H1 (cell line): ENCODE results near the gene LARP4. TPM values are rescaled to one million over a fixed set of nuclear protein-coding genes. Genes with fewer than 3 reads are reported as not detected.

ENCODE experiments used
- CTCF ChIA-PET: fragments of 300-600 bp; sonication (Branson Sonifier 250); formaldehyde crosslinking; loops from one replicate; lab custom pipeline; 2021; ENCODE audit not compliant: partially characterized antibody; lab: Charles Lee
- POLR2A ChIA-PET: fragments of 300-600 bp; sonication (Branson Sonifier 250); formaldehyde crosslinking; loops from one replicate; lab custom pipeline; 2021; ENCODE audit warnings: inconsistent platforms; ENCODE audit not compliant: partially characterized antibody; lab: Charles Lee
- DNase-seq, 2 experiments: peaks; one replicate each; pipeline versions ENCODE4 v3.0.0 to v3.0.0-alpha.2; 2010 to 2022; ENCODE audit warnings: low spot score in 2 of 2, low read depth in 1 of 2, mixed read lengths in 1 of 2
- FAIRE-seq: peaks from 2 replicates; lab custom pipeline; 2011; peaks lifted over from hg19 to GRCh38; lab: Jason Lieb, UNC
- H2AFZ ChIP-seq: 2 replicates; pipeline ENCODE4 v1.8.1; 2012; ENCODE audit warnings: low read length, inconsistent platforms
- H2AK5ac ChIP-seq: 2 replicates; pipeline ENCODE4 v1.6.1; 2013; ENCODE audit warnings: low read depth, low read length
- H2BK120ac ChIP-seq: replicated peaks from 2 replicates; pipeline ENCODE3; 2013; ENCODE audit warnings: low read depth, low read length, inconsistent platforms
- H2BK12ac ChIP-seq: 2 replicates; pipeline ENCODE4 v1.6.1; 2013; ENCODE audit warnings: low read depth, low read length
- H2BK15ac ChIP-seq: 2 replicates; pipeline ENCODE4 v1.6.1; 2013; ENCODE audit warnings: low read length
- H2BK20ac ChIP-seq: 2 replicates; pipeline ENCODE4 v1.6.1; 2013; ENCODE audit warnings: low read length
- H2BK5ac ChIP-seq: 2 replicates; pipeline ENCODE4 v1.6.1; 2013; ENCODE audit warnings: low read depth, low read length
- H3K14ac ChIP-seq: 2 replicates; pipeline ENCODE4 v1.6.1; 2013; ENCODE audit warnings: inconsistent platforms; ENCODE audit not compliant: insufficient read length
- H3K18ac ChIP-seq: 2 replicates; pipeline ENCODE4 v1.6.1; 2013; ENCODE audit warnings: low read length; ENCODE audit errors: extremely low read depth
- H3K23ac ChIP-seq: 2 replicates; pipeline ENCODE4 v1.6.1; 2013; ENCODE audit warnings: inconsistent platforms; ENCODE audit not compliant: insufficient read length
- H3K23me2 ChIP-seq: 2 replicates; pipeline ENCODE4 v1.6.1; 2013; ENCODE audit warnings: low read depth, low read length
- H3K27ac ChIP-seq: 2 replicates; pipeline ENCODE4 v1.6.1; 2011; ENCODE audit warnings: low read depth, low read length, inconsistent platforms
- H3K27me3 ChIP-seq, 4 experiments: replicated peaks in 1 of 4; 1 replicate in 1 of 4; 2 replicates in 3 of 4; pipeline versions ENCODE4 v1.6.1 to v1.8.1; 2011 to 2013; ENCODE audit warnings: low read length in 3 of 4, mild to moderate bottlenecking in 3 of 4, inconsistent platforms in 2 of 4, mixed read lengths in 2 of 4, moderate library complexity in 1 of 4; ENCODE audit not compliant: control insufficient read depth in 3 of 4, insufficient read depth in 3 of 4; ENCODE audit errors: extremely low read depth in 1 of 4
- H3K36me3 ChIP-seq, 4 experiments: 2 replicates each; pipeline versions ENCODE4 v1.6.1 to v1.8.1; 2011 to 2013; ENCODE audit warnings: mild to moderate bottlenecking in 4 of 4, low read length in 3 of 4, moderate library complexity in 2 of 4, control low read depth in 1 of 4, inconsistent platforms in 1 of 4; ENCODE audit not compliant: insufficient read depth in 4 of 4, control insufficient read depth in 2 of 4
- H3K4ac ChIP-seq: replicated peaks from 2 replicates; pipeline ENCODE3; 2013; ENCODE audit warnings: low read length, low read depth, mixed read lengths, inconsistent platforms; ENCODE audit not compliant: insufficient read length
- H3K4me1 ChIP-seq, 4 experiments: replicated peaks in 1 of 4; 1 replicate in 1 of 4; 2 replicates in 3 of 4; pipeline versions ENCODE4 v1.6.1 to v1.8.1; 2011 to 2013; ENCODE audit warnings: low read length in 3 of 4, inconsistent platforms in 2 of 4, mixed read lengths in 1 of 4; ENCODE audit not compliant: insufficient read depth in 4 of 4, control insufficient read depth in 3 of 4
- H3K4me2 ChIP-seq, 2 experiments: 2 replicates each; pipeline versions ENCODE4 v1.6.1 to v1.8.1; 2011 to 2013; ENCODE audit warnings: low read depth in 2 of 2, low read length in 2 of 2, control low read depth in 1 of 2, inconsistent platforms in 1 of 2, mild to moderate bottlenecking in 1 of 2; ENCODE audit not compliant: insufficient read depth in 1 of 2
- H3K4me3 ChIP-seq, 4 experiments: fragments of 200-600, 300-600 bp in 1 of 4; sonication (generic), shearing (Covaris generic), sonication (Bioruptor Twin) in 1 of 4; 2 replicates each; pipeline versions ENCODE4 v1.5.1 to v1.8.1; 2011 to 2016; ENCODE audit warnings: low read length in 4 of 4, low read depth in 3 of 4, control low read depth in 2 of 4, inconsistent platforms in 2 of 4, mild to moderate bottlenecking in 2 of 4, mixed read lengths in 1 of 4, moderate library complexity in 1 of 4; ENCODE audit not compliant: insufficient read depth in 2 of 4; ENCODE audit errors: extremely low read depth in 1 of 4
- H3K56ac ChIP-seq: replicated peaks from 2 replicates; pipeline ENCODE3; 2013; ENCODE audit warnings: low read depth, mild to moderate bottlenecking, mixed read lengths, low read length, inconsistent platforms; ENCODE audit not compliant: insufficient read length
- H3K79me1 ChIP-seq: 2 replicates; pipeline ENCODE4 v1.6.1; 2013; ENCODE audit warnings: low read depth, low read length, control low read depth
- H3K79me2 ChIP-seq, 2 experiments: 2 replicates each; pipeline versions ENCODE4 v1.6.1 to v1.8.1; 2012 to 2013; ENCODE audit warnings: low read length in 2 of 2, mild to moderate bottlenecking in 2 of 2, inconsistent platforms in 1 of 2; ENCODE audit not compliant: insufficient read depth in 2 of 2, control insufficient read depth in 1 of 2
- H3K9ac ChIP-seq, 4 experiments: replicated peaks in 1 of 4; 1 replicate in 1 of 4; 2 replicates in 3 of 4; pipeline versions ENCODE4 v1.6.1 to v1.8.1; 2011 to 2013; ENCODE audit warnings: low read depth in 3 of 4, low read length in 3 of 4, control low read depth in 2 of 4, mild to moderate bottlenecking in 2 of 4, moderate library complexity in 2 of 4, inconsistent platforms in 1 of 4; ENCODE audit errors: extremely low read depth in 1 of 4
- H3K9me3 ChIP-seq, 2 experiments: 2 replicates each; pipeline versions ENCODE4 v1.6.1 to v1.8.1; 2012 to 2013; ENCODE audit warnings: mild to moderate bottlenecking in 2 of 2, moderate library complexity in 2 of 2, control low read depth in 1 of 2, inconsistent platforms in 1 of 2, low read depth in 1 of 2, low read length in 1 of 2, mixed read lengths in 1 of 2; ENCODE audit not compliant: insufficient read depth in 2 of 2
- H4K20me1 ChIP-seq, 2 experiments: replicated peaks in 1 of 2; 2 replicates each; pipeline versions ENCODE3 to v1.8.1; 2011 to 2013; ENCODE audit warnings: inconsistent platforms in 2 of 2, low read length in 2 of 2, mild to moderate bottlenecking in 1 of 2; ENCODE audit not compliant: insufficient read depth in 2 of 2, control insufficient read depth in 1 of 2
- H4K5ac ChIP-seq: 2 replicates; pipeline ENCODE4 v1.6.1; 2013; ENCODE audit warnings: low read length, low read depth, mixed read lengths, inconsistent platforms; ENCODE audit not compliant: insufficient read length
- H4K8ac ChIP-seq: 2 replicates; pipeline ENCODE4 v1.8.0; 2013; ENCODE audit warnings: mild to moderate bottlenecking, moderate library complexity, low read length, inconsistent platforms; ENCODE audit not compliant: insufficient read depth; ENCODE audit errors: extremely low read depth
- H4K91ac ChIP-seq: replicated peaks from 2 replicates; pipeline ENCODE3; 2013; ENCODE audit warnings: low read length, mixed read lengths, inconsistent platforms; ENCODE audit not compliant: insufficient read length
- SUZ12 ChIP-seq: fragments of 200-600 bp; sonication (generic); IDR thresholded peaks from 2 replicates; pipeline ENCODE4 v1.6.1; 2012; ENCODE audit warnings: mild to moderate bottlenecking, inconsistent platforms, low read length, moderate library complexity, mixed read lengths
- TAF7 ChIP-seq: optimal IDR thresholded peaks from 2 replicates; pipeline ENCODE3; 2011; ENCODE audit warnings: low read depth, mild to moderate bottlenecking, inconsistent platforms, low read length, moderate library complexity, borderline replicate concordance
- WGBS, 2 experiments: shearing (Covaris generic) in 1 of 2; methylation state at CpG; one replicate each; pipeline versions ENCODE4 v1.1.6 to v1.1.7; 2013 to 2015; ENCODE audit warnings: low lambda C conversion rate in 2 of 2, mixed read lengths in 2 of 2, inconsistent platforms in 1 of 2, low coverage in 1 of 2, missing lambda C conversion rate in 1 of 2; ENCODE audit not compliant: insufficient replicate concordance in 2 of 2, insufficient coverage in 1 of 2, insufficient read length in 1 of 2; ENCODE audit errors: extremely low coverage in 1 of 2, missing lambda C conversion rate in 1 of 2; 5-methylcytosine and 5-hydroxymethylcytosine counted together
- polyA plus RNA-seq, 7 experiments: library from polyadenylated mRNA; depleted of rRNA in 3 of 7; stranded (reverse) in 5 of 7; unstranded in 2 of 7; fragments of >200 nt in 5 of 7; fragments of 200-250 nt in 2 of 7; gene quantifications; 1 replicate in 5 of 7; 2 replicates in 1 of 7; 4 replicates in 1 of 7; pipeline versions ENCODE4 v1.2.1 to v1.2.3, GENCODE V29; 2011 to 2013; ENCODE audit warnings: missing spikeins in 2 of 7, mixed read lengths in 2 of 7
- total RNA-seq: library from RNA; stranded (reverse); fragmentation: NEBNext Ultra II Directional; extraction: Animal tissue kit (Norgen Biotek cat#: 25700); gene quantifications from 2 replicates; pipeline ENCODE4 v1.2.1, GENCODE V29; 2021

Gene LARP4
- total and polyA plus RNA-seq, 2 of the 8 experiments (the other 6 are each of a cell fraction or from before 2014, with no cell fraction given) = 12.8 to 93.9 TPM

DNA sequence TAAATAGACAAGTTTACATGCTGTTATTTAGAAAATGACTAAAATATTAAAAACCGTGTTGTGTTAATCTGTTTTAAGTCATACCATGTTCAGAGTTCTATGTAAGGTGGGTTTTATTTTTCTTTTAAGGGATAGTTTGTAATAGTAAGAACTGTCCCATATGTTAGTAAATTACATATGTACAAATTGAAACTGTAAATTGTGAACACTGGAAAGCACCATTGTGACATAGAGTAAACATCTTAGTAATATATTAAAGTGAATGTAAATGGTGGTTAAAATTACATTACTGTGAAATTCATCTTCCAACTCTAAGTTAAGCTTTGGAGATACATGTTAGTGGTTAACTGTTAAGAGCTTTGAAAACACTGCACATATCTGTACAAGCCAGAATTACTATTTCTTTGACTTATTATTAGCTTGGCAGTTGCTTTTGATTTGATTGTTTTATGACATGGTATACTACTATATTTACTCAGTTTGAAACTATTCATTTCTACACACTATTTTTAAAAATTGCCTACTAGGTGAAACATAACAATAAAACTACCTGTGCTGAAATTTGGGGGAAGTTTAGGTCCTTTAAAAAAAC, 76.7 kb downstream of the LARP4 start:
- no peak overlapping the region for H3K27ac ChIP-seq
- TF ChIP-seq TAF7 (no peak), SUZ12 (no peak)
- TF ChIP-seq, all 59 proteins: peak for 0
- Histone ChIP-seq H3K4me2 (no peak overlapping the region), H4K5ac (no peak overlapping the region), H3K23ac (no peak overlapping the region), H3K36me3 (peaks cover 7 to 51% (median 29%) of the 10 kb centered on the region in 4 experiments), H3K14ac (no peak overlapping the region), H2BK5ac (no peak overlapping the region), H3K56ac (no peak overlapping the region), H2BK120ac (no peak overlapping the region), H3K9me3 (no peaks in the 10 kb centered on the region), H4K20me1 (no peaks in the 10 kb centered on the region), H3K27me3 (no peaks in the 10 kb centered on the region), H3K79me1 (no peaks in the 10 kb centered on the region), H3K4me1 (no peaks in the 10 kb centered on the region), H4K8ac (no peak overlapping the region), H3K23me2 (no peaks in the 10 kb centered on the region), H4K91ac (no peak overlapping the region), H3K9ac (no peak overlapping the region), H2BK15ac (no peak overlapping the region), H3K4me3 (no peak overlapping the region), H2AFZ (no peak overlapping the region), H3K4ac (no peak overlapping the region), H2AK5ac (no peak overlapping the region), H2BK12ac (no peak overlapping the region), H3K18ac (no peak overlapping the region), H2BK20ac (no peak overlapping the region), H3K79me2 (no peaks in the 10 kb centered on the region)
- FAIRE-seq (no peak), DNase-seq (no peak)
- ChIA-PET CTCF (no interaction called here), POLR2A (no interaction called here)
- 84% methylated on average over 1 of the region's 1 CpG; no CpG with 5 or more reads in 1 of the 2 experiments for WGBS, 2 experiments
